Panc1 (cell line): ENCODE measurements around the gene RNF38.

Source experiments
- POLR2AphosphoS5 ChIP-seq: IDR thresholded peaks from 2 replicates; pipeline ENCODE4 v1.6.1; 2012; ENCODE audit warnings: mild to moderate bottlenecking, low read depth, low read length, moderate library complexity
- TF ChIP-seq, protein P1 (sequence below): fragments of 450-650 bp; IDR thresholded peaks from 2 replicates; pipeline ENCODE4 v1.5.1; 2017; ENCODE audit warnings: mild to moderate bottlenecking
- TF ChIP-seq, protein P2 (sequence below), 2 experiments: IDR thresholded peaks; 2 replicates each; pipeline ENCODE4 v1.6.1; 2011 to 2012; ENCODE audit warnings: low read depth in 2 of 2, control low read depth in 1 of 2, low read length in 1 of 2, mild to moderate bottlenecking in 1 of 2, moderate library complexity in 1 of 2; ENCODE audit not compliant: insufficient read depth in 1 of 2

DNA sequence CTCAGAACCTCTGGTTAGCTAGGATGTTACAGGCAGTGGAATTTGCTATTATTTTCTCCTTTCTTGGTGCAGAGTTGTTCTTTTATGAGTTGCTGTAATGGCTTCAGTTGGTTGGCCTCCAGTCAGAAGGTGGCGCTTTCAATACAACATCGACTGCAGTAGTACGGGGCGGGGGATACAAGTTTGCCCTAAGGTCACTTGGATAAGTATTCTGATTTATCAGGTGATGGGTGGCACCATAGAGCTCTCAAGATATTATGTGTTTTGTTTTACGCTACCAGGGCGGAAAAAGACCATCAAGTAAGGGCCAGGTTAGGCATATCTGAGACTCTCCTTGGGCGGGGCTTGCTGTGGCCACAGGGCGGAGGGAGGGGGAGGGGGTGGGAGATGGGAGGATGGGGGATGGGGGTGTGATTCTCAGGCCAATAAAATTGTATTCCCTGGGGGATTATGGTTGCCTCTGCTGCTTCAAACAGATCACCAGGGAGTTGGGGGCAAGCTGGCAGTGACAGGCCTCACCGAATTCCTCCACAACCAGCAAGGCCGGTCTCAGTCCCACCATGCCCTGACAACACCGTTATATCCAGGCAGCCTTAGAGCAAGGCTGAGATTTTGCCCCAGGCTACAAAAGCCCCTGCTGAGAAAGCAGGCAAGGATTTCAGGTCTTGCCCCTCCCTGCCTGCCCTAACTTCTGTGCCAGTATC lies 15.9 kb upstream of the RNF38 start:
- TF ChIP-seq, protein P1, sequence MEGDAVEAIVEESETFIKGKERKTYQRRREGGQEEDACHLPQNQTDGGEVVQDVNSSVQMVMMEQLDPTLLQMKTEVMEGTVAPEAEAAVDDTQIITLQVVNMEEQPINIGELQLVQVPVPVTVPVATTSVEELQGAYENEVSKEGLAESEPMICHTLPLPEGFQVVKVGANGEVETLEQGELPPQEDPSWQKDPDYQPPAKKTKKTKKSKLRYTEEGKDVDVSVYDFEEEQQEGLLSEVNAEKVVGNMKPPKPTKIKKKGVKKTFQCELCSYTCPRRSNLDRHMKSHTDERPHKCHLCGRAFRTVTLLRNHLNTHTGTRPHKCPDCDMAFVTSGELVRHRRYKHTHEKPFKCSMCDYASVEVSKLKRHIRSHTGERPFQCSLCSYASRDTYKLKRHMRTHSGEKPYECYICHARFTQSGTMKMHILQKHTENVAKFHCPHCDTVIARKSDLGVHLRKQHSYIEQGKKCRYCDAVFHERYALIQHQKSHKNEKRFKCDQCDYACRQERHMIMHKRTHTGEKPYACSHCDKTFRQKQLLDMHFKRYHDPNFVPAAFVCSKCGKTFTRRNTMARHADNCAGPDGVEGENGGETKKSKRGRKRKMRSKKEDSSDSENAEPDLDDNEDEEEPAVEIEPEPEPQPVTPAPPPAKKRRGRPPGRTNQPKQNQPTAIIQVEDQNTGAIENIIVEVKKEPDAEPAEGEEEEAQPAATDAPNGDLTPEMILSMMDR = no peak
- TF ChIP-seq POLR2AphosphoS5 = no peak
- TF ChIP-seq, protein P2, sequence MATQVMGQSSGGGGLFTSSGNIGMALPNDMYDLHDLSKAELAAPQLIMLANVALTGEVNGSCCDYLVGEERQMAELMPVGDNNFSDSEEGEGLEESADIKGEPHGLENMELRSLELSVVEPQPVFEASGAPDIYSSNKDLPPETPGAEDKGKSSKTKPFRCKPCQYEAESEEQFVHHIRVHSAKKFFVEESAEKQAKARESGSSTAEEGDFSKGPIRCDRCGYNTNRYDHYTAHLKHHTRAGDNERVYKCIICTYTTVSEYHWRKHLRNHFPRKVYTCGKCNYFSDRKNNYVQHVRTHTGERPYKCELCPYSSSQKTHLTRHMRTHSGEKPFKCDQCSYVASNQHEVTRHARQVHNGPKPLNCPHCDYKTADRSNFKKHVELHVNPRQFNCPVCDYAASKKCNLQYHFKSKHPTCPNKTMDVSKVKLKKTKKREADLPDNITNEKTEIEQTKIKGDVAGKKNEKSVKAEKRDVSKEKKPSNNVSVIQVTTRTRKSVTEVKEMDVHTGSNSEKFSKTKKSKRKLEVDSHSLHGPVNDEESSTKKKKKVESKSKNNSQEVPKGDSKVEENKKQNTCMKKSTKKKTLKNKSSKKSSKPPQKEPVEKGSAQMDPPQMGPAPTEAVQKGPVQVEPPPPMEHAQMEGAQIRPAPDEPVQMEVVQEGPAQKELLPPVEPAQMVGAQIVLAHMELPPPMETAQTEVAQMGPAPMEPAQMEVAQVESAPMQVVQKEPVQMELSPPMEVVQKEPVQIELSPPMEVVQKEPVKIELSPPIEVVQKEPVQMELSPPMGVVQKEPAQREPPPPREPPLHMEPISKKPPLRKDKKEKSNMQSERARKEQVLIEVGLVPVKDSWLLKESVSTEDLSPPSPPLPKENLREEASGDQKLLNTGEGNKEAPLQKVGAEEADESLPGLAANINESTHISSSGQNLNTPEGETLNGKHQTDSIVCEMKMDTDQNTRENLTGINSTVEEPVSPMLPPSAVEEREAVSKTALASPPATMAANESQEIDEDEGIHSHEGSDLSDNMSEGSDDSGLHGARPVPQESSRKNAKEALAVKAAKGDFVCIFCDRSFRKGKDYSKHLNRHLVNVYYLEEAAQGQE (IDR thresholded peaks at IDR 0.05; ENCODE audit: insufficient read depth in 1 of 2, low read depth in 2 of 2, low read length in 1 of 2) = no peak
